PC-9 (cell line): ENCODE measurements around the gene GATA3.

Experiments used
- EZH2 ChIP-seq: fragments of 200-600 bp; sonication (generic); IDR thresholded peaks from 2 replicates; pipeline ENCODE4 v1.8.0; 2017; ENCODE audit warnings: antibody characterized with exemption, low read depth
- TF ChIP-seq, protein P1 (sequence below): fragments of 200-600 bp; sonication (generic); conservative IDR thresholded peaks from 2 replicates; pipeline ENCODE4 v1.6.1; 2017; ENCODE audit warnings: mixed run types, antibody characterized with exemption, mild to moderate bottlenecking, moderate library complexity

DNA sequence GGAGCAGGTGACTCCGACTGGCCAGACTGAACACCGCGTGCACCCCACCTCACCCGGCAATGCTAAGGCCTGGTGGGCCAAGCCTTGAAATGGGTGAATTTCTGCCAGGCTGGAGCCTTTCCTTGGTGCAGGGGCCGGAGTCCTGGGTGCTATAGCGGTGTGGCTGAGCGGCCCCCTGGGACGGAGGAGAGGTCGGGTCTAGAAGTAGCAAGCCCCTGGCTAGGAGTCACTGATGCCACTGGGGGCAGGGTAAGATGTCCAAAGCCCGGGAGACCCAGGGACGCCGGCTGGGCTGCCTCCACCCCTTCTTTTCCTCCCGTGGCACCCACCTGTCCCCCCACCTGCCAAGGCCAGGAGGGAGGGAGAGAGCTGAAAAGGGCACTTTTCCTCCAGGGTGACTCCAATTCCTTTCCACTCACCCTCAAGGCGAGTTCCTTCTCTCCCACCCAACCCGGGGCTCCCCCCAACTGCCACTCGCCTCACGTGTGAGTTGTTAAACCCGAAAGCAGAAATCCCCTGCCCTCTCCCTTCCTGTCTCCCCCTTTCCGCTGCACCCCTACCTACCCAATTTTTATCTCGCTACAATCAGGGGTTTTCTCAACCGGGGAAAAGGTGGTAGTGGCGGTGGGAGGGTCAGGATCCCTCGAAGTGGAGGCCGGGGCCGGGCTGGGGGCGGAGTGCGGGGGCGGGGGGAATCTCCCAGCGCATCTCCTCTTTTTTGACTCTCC lies 6.0 kb upstream of the GATA3 start:
- TF ChIP-seq, protein P1, sequence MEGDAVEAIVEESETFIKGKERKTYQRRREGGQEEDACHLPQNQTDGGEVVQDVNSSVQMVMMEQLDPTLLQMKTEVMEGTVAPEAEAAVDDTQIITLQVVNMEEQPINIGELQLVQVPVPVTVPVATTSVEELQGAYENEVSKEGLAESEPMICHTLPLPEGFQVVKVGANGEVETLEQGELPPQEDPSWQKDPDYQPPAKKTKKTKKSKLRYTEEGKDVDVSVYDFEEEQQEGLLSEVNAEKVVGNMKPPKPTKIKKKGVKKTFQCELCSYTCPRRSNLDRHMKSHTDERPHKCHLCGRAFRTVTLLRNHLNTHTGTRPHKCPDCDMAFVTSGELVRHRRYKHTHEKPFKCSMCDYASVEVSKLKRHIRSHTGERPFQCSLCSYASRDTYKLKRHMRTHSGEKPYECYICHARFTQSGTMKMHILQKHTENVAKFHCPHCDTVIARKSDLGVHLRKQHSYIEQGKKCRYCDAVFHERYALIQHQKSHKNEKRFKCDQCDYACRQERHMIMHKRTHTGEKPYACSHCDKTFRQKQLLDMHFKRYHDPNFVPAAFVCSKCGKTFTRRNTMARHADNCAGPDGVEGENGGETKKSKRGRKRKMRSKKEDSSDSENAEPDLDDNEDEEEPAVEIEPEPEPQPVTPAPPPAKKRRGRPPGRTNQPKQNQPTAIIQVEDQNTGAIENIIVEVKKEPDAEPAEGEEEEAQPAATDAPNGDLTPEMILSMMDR, result no peak
- TF ChIP-seq EZH2, result no peak
